Ishikawa (cell line): ENCODE data around the gene MRGPRG.

Experiments used
- CEBPB ChIP-seq: IDR thresholded peaks from 2 replicates; pipeline ENCODE4 v1.6.1; 2012
- CREB1 ChIP-seq: IDR thresholded peaks from 2 replicates; pipeline ENCODE4 v1.6.1; 2012; ENCODE audit warnings: low read depth
- EGR1 ChIP-seq: IDR thresholded peaks from 2 replicates; pipeline ENCODE4 v1.6.1; 2012
- EP300 ChIP-seq: IDR thresholded peaks from 2 replicates; pipeline ENCODE4 v1.6.1; 2012; ENCODE audit warnings: borderline replicate concordance
- FOXM1 ChIP-seq: IDR thresholded peaks from 2 replicates; pipeline ENCODE4 v1.6.1; 2012; ENCODE audit warnings: low read depth, borderline replicate concordance
- NFIC ChIP-seq: IDR thresholded peaks from 2 replicates; pipeline ENCODE4 v1.6.1; 2012
- RAD21 ChIP-seq: IDR thresholded peaks from 2 replicates; pipeline ENCODE4 v1.6.1; 2012; ENCODE audit warnings: low read depth
- TAF1 ChIP-seq: IDR thresholded peaks from 2 replicates; pipeline ENCODE4 v1.6.1; 2012; ENCODE audit warnings: low read depth, mild to moderate bottlenecking
- TCF12 ChIP-seq: IDR thresholded peaks from 2 replicates; pipeline ENCODE4 v1.6.1; 2012; ENCODE audit warnings: low read depth
- TEAD4 ChIP-seq: IDR thresholded peaks from 2 replicates; pipeline ENCODE4 v1.6.1; 2012
- USF1 ChIP-seq: IDR thresholded peaks from 2 replicates; pipeline ENCODE4 v1.6.1; 2012
- YY1 ChIP-seq: IDR thresholded peaks from 2 replicates; pipeline ENCODE4 v1.6.1; 2012; ENCODE audit warnings: low read depth
- ZBTB7A ChIP-seq: IDR thresholded peaks from 2 replicates; pipeline ENCODE4 v1.6.1; 2012; ENCODE audit warnings: low read depth
- TF ChIP-seq, protein P1 (sequence below): IDR thresholded peaks from 2 replicates; pipeline ENCODE4 v1.6.1; 2012; ENCODE audit warnings: low read depth, mild to moderate bottlenecking
- TF ChIP-seq, protein P2 (sequence below): IDR thresholded peaks from 2 replicates; pipeline ENCODE4 v1.6.1; 2012

MRGPRG gene

GRCh38 chr11:3230636-3231549 is 12.3 kb upstream of the MRGPRG start:
- TF ChIP-seq NFIC (no peak), TCF12 (no peak), TEAD4 (no peak), EGR1 (no peak), TAF1 (no peak), YY1 (no peak), ZBTB7A (no peak), CREB1 (no peak), CEBPB (no peak), USF1 (no peak), EP300 (no peak), FOXM1 (no peak), RAD21 (no peak)
- TF ChIP-seq, protein P1, sequence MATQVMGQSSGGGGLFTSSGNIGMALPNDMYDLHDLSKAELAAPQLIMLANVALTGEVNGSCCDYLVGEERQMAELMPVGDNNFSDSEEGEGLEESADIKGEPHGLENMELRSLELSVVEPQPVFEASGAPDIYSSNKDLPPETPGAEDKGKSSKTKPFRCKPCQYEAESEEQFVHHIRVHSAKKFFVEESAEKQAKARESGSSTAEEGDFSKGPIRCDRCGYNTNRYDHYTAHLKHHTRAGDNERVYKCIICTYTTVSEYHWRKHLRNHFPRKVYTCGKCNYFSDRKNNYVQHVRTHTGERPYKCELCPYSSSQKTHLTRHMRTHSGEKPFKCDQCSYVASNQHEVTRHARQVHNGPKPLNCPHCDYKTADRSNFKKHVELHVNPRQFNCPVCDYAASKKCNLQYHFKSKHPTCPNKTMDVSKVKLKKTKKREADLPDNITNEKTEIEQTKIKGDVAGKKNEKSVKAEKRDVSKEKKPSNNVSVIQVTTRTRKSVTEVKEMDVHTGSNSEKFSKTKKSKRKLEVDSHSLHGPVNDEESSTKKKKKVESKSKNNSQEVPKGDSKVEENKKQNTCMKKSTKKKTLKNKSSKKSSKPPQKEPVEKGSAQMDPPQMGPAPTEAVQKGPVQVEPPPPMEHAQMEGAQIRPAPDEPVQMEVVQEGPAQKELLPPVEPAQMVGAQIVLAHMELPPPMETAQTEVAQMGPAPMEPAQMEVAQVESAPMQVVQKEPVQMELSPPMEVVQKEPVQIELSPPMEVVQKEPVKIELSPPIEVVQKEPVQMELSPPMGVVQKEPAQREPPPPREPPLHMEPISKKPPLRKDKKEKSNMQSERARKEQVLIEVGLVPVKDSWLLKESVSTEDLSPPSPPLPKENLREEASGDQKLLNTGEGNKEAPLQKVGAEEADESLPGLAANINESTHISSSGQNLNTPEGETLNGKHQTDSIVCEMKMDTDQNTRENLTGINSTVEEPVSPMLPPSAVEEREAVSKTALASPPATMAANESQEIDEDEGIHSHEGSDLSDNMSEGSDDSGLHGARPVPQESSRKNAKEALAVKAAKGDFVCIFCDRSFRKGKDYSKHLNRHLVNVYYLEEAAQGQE: no peak

- TF ChIP-seq EP300 (no peak), TCF12 (no peak), CEBPB (no peak), FOXM1 (no peak), YY1 (no peak), TAF1 (no peak), ZBTB7A (no peak), NFIC (no peak), TEAD4 (no peak), RAD21 (no peak)
- TF ChIP-seq, protein P1: no peak
These were observed 11.3 kb upstream of the MRGPRG start for GRCh38 chr11:3229673-3230630.

GRCh38 chr11:3228445-3228829 is 9.8 kb upstream of the MRGPRG start:
- TF ChIP-seq EP300 (no peak), NFIC (no peak), USF1 (no peak), YY1 (no peak), ZBTB7A (no peak), FOXM1 (no peak), CEBPB (no peak), RAD21 (no peak), CREB1 (no peak), TEAD4 (no peak)
- TF ChIP-seq, protein P1: no peak
- TF ChIP-seq, protein P2, sequence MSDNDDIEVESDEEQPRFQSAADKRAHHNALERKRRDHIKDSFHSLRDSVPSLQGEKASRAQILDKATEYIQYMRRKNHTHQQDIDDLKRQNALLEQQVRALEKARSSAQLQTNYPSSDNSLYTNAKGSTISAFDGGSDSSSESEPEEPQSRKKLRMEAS: no peak
